ENCODE results near the gene PHACTR1.

GRCh38 chr6:13034316-13034715 is 317.7 kb downstream of the PHACTR1 start:
- TF ChIP-seq CTCF (IDR thresholded peaks at IDR 0.05) (no peak), POLR2A (IDR thresholded peaks at IDR 0.05) (no peak)
